Inferior parietal cortex (tissue), 1 donor: ENCODE data around the gene MACC1.
"Not testable (repeated sequence)": the region's sequence is repeated elsewhere in the genome, so short reads cannot be mapped to it uniquely, and the experiment has no call there.

Experiments
- DNase-seq: peaks from one replicate; pipeline ENCODE4 v3.0.0-alpha.2; 2016; ENCODE audit errors: extremely low spot score

The MACC1 gene

GRCh38 chr7:20129920-20130319 lies 87.3 kb downstream of the MACC1 start:
- DNase-seq = no peak

- DNase-seq = no peak
Observed at GRCh38 chr7:20128001-20128400, 89.2 kb downstream of the MACC1 start.

GRCh38 chr7:20126060-20126459 lies 91.1 kb downstream of the MACC1 start:
- not testable (repeated sequence) for DNase-seq

- DNase-seq = not testable (repeated sequence)
Observed at GRCh38 chr7:20124087-20124486, 93.1 kb downstream of the MACC1 start.

GRCh38 chr7:20122653-20123316 lies 94.4 kb downstream of the MACC1 start:
- not testable (repeated sequence) for DNase-seq

- DNase-seq = no peak
Observed at GRCh38 chr7:20122073-20122472, 95.1 kb downstream of the MACC1 start.

- no peak for DNase-seq
Observed at GRCh38 chr7:20121404-20121803, 95.8 kb downstream of the MACC1 start.

GRCh38 chr7:20120611-20121168 lies 96.5 kb downstream of the MACC1 start:
- DNase-seq = not testable (repeated sequence)

GRCh38 chr7:20116869-20117268 lies 100.3 kb downstream of the MACC1 start:
- no peak for DNase-seq

- DNase-seq = peak; percentile 36
Observed at GRCh38 chr7:20114468-20114867, 102.7 kb downstream of the MACC1 start.

GRCh38 chr7:20113427-20114027 lies 103.7 kb downstream of the MACC1 start:
- DNase-seq = no peak

- no peak for DNase-seq
Observed at GRCh38 chr7:20112696-20113095, 104.5 kb downstream of the MACC1 start.

- DNase-seq = no peak
Observed at GRCh38 chr7:20111821-20112542, 105.2 kb downstream of the MACC1 start.

- no peak for DNase-seq
Observed at GRCh38 chr7:20107582-20107981, 109.6 kb downstream of the MACC1 start.

GRCh38 chr7:20104696-20105095 lies 112.5 kb downstream of the MACC1 start:
- no peak for DNase-seq

- DNase-seq = no peak
Observed at GRCh38 chr7:20102982-20103381, 114.2 kb downstream of the MACC1 start.

GRCh38 chr7:20095862-20096261 lies 121.3 kb downstream of the MACC1 start:
- DNase-seq = no peak

GRCh38 chr7:20095436-20095835 lies 121.7 kb downstream of the MACC1 start:
- DNase-seq = no peak

GRCh38 chr7:20089431-20089830 lies 127.8 kb downstream of the MACC1 start:
- DNase-seq = no peak

GRCh38 chr7:20085086-20085485 lies 132.1 kb downstream of the MACC1 start:
- DNase-seq = no peak
